Ovary (tissue), 9 donors: Measurements from ENCODE around the gene SURF2. TPM values are rescaled to one million over a fixed set of nuclear protein-coding genes. Genes with fewer than 3 reads are reported as not detected.

Source experiments
- DNase-seq, 5 donors: peaks; one replicate each; pipeline ENCODE4 v3.0.0-alpha.2; 2019 to 2020
- H3K27ac ChIP-seq, 2 donors: fragments of 200-600 bp; one replicate each; pipeline versions ENCODE4 v1.5.1 to v1.8.0; 2019 to 2022
- H3K27me3 ChIP-seq: fragments of 200-600 bp; one replicate; pipeline ENCODE4 v1.8.0; 2022
- H3K36me3 ChIP-seq: fragments of 200-600 bp; sonication (generic); one replicate; pipeline ENCODE4 v1.5.1; 2019
- H3K4me1 ChIP-seq: one replicate; pipeline ENCODE4 v1.8.1; 2013; ENCODE audit warnings: mild to moderate bottlenecking, moderate library complexity; ENCODE audit not compliant: insufficient read depth
- H3K4me3 ChIP-seq: fragments of 200-600 bp; sonication (generic); one replicate; pipeline ENCODE4 v1.5.1; 2017
- H3K9me3 ChIP-seq, 2 donors: fragments of 200-600 bp in 1 of 2; sonication (generic) in 1 of 2; one replicate each; pipeline versions ENCODE4 v1.5.1 to v1.8.1; 2013 to 2019; ENCODE audit warnings: mild to moderate bottlenecking in 1 of 2, moderate library complexity in 1 of 2
- CTCF ChIP-seq, 3 donors: fragments of 450-650 bp in 2 of 3; fragments of 200-600 bp in 1 of 3; IDR thresholded peaks; one replicate each; pipeline versions ENCODE4 v1.5.1 to v1.8.0; 2016 to 2022; ENCODE audit warnings: antibody characterized with exemption in 3 of 3, mild to moderate bottlenecking in 1 of 3
- EP300 ChIP-seq: sonication (generic); formaldehyde crosslinking; IDR thresholded peaks from one replicate; pipeline ENCODE4 v1.6.1; 2017; ENCODE audit warnings: antibody characterized with exemption
- POLR2A ChIP-seq: fragments of 450-650 bp; IDR thresholded peaks from one replicate; pipeline ENCODE4 v1.6.1; 2017; ENCODE audit warnings: antibody characterized with exemption, mild to moderate bottlenecking, moderate library complexity
- WGBS, 3 donors: extraction: QIAGEN DNeasy Blood & Tissue Kit in 1 of 3; methylation state at CpG; one replicate each; pipeline versions ENCODE4 v1.1.5 to v1.1.7; 2013 to 2017; 5-methylcytosine and 5-hydroxymethylcytosine counted together
- intact Hi-C, 4 donors: fragments of 100-400 bp; cut with DNase I; formaldehyde crosslinking; loops; one replicate each; pipeline versions ENCODE4 v1.11.0 to v1.15.1; 2022 to 2023
- polyA plus RNA-seq, 2 donors: library from polyadenylated mRNA; stranded (reverse); fragments of 200-250 nt in 1 of 2; fragments of 350-450 nt in 1 of 2; fragmentation: Illumina TruSeq in 1 of 2; extraction: RNeasy Lipid Tissue Mini Kit (QIAGEN cat#74804) in 1 of 2; gene quantifications; one replicate each; pipeline ENCODE4 v1.2.3, GENCODE V29; 2013 to 2014
- total RNA-seq, 7 donors: library from RNA; depleted of rRNA in 2 of 7; stranded (reverse); fragments of >200 nt in 2 of 7; fragmentation: NEBNext Ultra II Directional in 3 of 7; extraction: Animal tissue kit (Norgen Biotek cat#: 25700) in 3 of 7; gene quantifications; one replicate each; pipeline versions ENCODE4 v1.1.0 to v1.2.4, GENCODE V29; 2016 to 2023
- donor health status: DM: no; HTN: no; CAD: no; lungs with moderate emphysema.
- donor health status: DM: no; HTN: no; CAD: no.
- donor health status: Bipolar disorder and iron deficiency.
- donor health status: DM: yes; HTN: yes; CAD: no.
- donor health status: DM: no; HTN: no; CAD: no.
- donor health status: DM: yes; HTN: yes; CAD: no.

Gene SURF2
- total and polyA plus RNA-seq, 9 donors: 8.6 to 30.4 (median 15.8) TPM

DNA sequence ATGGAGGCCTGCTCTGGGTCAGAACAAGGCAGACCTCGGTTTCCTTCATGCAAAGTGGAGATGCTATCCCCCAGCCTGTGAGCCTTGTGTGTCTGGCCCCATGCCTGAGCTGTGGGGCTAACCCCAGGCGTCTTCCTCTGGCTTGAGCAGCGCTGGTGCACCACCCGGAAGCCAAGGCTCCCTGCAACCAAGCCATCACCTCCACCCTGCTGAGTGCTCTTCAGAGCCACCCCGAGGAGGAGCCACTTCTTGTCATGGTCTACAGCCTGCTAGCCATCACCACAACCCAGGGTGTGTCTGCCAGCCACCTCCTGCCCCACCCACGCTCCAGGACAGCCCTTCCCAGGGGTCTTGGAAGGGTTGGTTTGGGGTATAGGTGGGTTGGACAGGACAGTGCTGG, 45.2 kb downstream of the SURF2 start:
- DNase-seq: no peak
- intact Hi-C loops: loop anchor here in 3 of 4 donors (5.0 to 10.0 kb wide), 3 partner anchors 86 to 323 kb away; no protein-coding TSS in a partner anchor
- 79 to 85% (median 80%) methylated on average over 6 of the region's 6 CpGs for WGBS, 3 donors
- Histone ChIP-seq H3K4me3 (no peak overlapping the region), H3K4me1 (no peaks in the 10 kb centered on the region), H3K27ac (no peak overlapping the region), H3K9me3 (no peaks in the 10 kb centered on the region), H3K36me3 (no peaks in the 10 kb centered on the region), H3K27me3 (no peaks in the 10 kb centered on the region)
- no peak for TF ChIP-seq CTCF (IDR thresholded peaks at IDR 0.05)
- TF ChIP-seq EP300: no peak
- no peak for TF ChIP-seq POLR2A

GRCh38 chr9:133402689-133403088, 46.3 kb downstream of the SURF2 start:
- WGBS, 3 donors: 49 to 72% (median 56%) methylated on average over 5 to 7 of the region's 7 CpGs
- Histone ChIP-seq H3K27ac (no peak overlapping the region), H3K9me3 (no peaks in the 10 kb centered on the region), H3K4me3 (no peak overlapping the region), H3K4me1 (no peaks in the 10 kb centered on the region), H3K36me3 (no peaks in the 10 kb centered on the region), H3K27me3 (no peaks in the 10 kb centered on the region)
- intact Hi-C loops: loop anchor here in 3 of 4 donors (5.0 to 10.0 kb wide), 3 partner anchors 85 to 322 kb away; no protein-coding TSS in a partner anchor
- no peak for DNase-seq
- TF ChIP-seq POLR2A: no peak
- TF ChIP-seq CTCF (IDR thresholded peaks at IDR 0.05): no peak
- no peak for TF ChIP-seq EP300

GRCh38 chr9:133403766-133404453, 47.6 kb downstream of the SURF2 start:
- Histone ChIP-seq H3K4me3 (no peak overlapping the region), H3K9me3 (no peaks in the 10 kb centered on the region), H3K4me1 (no peaks in the 10 kb centered on the region), H3K27me3 (no peaks in the 10 kb centered on the region), H3K36me3 (no peaks in the 10 kb centered on the region), H3K27ac (no peak overlapping the region)
- intact Hi-C loops: loop anchor here in 3 of 4 donors (5.0 to 10.0 kb wide), 3 partner anchors 83 to 321 kb away; no protein-coding TSS in a partner anchor
- 77 to 80% (median 80%) methylated on average over 15 to 16 of the region's 16 CpGs for WGBS, 3 donors
- TF ChIP-seq POLR2A: no peak
- TF ChIP-seq CTCF (IDR thresholded peaks at IDR 0.05): no peak
- no peak for TF ChIP-seq EP300
- no peak for DNase-seq

DNA sequence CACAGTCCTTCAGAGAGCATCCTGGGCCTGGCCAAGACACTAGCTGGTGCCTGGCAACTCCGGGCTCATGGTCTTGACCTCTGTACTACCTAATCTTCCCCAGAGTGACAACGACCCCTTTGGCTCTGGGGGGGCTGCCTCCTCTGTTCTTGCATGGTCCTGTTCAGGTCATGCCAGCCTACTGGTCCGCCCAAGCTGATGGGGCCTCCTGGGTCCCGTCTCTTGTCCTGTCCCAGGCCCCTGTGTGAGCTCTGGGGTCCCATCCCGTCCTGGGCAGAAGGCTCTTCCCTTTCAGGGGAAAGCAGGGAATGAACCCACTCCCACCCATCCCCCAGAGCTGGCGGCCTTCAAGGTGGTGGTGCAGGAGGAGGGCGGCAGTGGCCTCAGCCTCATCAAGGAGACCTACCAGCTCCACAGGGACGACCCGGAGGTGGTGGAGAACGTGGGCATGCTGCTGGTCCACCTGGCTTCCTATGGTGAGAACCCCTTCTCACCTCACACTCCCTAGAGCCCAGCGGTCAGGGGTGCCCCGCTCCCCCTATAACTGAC, 48.2 kb downstream of the SURF2 start:
- H3K4me1 ChIP-seq: no peaks in the 10 kb centered on the region
- TF ChIP-seq POLR2A (no peak), EP300 (no peak), CTCF (IDR thresholded peaks at IDR 0.05) (no peak)
- WGBS, 3 donors: 78 to 87% (median 78%) methylated on average over 12 of the region's 12 CpGs
- no peak overlapping the region for H3K4me3 ChIP-seq
- H3K27ac ChIP-seq: no peak overlapping the region
- no peaks in the 10 kb centered on the region for H3K27me3 ChIP-seq
- H3K9me3 ChIP-seq: no peaks in the 10 kb centered on the region
- H3K36me3 ChIP-seq: no peaks in the 10 kb centered on the region
- intact Hi-C loops: loop anchor here (5.0 to 10.0 kb wide), 3 partner anchors 83 to 320 kb away; no protein-coding TSS in a partner anchor
- DNase-seq: no peak
